Measurements from ENCODE around the gene CCDC126.

Gene CCDC126

DNA sequence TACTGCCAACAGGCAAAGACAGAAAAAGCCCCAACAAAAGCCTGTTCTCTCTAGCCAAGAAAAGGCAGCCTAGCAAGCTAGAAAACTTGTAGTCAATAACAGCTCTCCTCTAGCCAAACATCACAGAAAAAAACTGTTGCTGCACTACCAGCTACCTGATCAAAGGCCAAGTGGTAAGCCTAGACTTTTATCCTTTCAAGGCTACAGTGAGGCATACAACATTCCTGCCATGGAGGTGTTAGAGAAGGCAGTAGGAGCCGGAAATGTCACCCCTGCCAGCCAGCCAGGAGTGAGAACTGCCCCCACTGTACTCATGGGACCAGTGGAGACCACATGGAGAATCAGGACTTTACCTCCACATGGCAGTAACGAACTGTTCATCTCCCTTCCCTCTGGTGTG lies 31.2 kb downstream of the CCDC126 start:
- TF ChIP-seq, protein P1, sequence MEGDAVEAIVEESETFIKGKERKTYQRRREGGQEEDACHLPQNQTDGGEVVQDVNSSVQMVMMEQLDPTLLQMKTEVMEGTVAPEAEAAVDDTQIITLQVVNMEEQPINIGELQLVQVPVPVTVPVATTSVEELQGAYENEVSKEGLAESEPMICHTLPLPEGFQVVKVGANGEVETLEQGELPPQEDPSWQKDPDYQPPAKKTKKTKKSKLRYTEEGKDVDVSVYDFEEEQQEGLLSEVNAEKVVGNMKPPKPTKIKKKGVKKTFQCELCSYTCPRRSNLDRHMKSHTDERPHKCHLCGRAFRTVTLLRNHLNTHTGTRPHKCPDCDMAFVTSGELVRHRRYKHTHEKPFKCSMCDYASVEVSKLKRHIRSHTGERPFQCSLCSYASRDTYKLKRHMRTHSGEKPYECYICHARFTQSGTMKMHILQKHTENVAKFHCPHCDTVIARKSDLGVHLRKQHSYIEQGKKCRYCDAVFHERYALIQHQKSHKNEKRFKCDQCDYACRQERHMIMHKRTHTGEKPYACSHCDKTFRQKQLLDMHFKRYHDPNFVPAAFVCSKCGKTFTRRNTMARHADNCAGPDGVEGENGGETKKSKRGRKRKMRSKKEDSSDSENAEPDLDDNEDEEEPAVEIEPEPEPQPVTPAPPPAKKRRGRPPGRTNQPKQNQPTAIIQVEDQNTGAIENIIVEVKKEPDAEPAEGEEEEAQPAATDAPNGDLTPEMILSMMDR (IDR thresholded peaks at IDR 0.05; ENCODE audit: borderline replicate concordance, insufficient read depth, low read depth, low read length), result no peak
- H3K4me3 ChIP-seq (ENCODE audit: low read depth, low read length), result no peak overlapping the region

- H3K4me3 ChIP-seq (ENCODE audit: low read depth, low read length), result no peak overlapping the region
- TF ChIP-seq, protein P1 (IDR thresholded peaks at IDR 0.05; ENCODE audit: borderline replicate concordance, insufficient read depth, low read depth, low read length), result no peak
Observed at GRCh38 chr7:23633417-23633816, 36.2 kb downstream of the CCDC126 start.

DNA sequence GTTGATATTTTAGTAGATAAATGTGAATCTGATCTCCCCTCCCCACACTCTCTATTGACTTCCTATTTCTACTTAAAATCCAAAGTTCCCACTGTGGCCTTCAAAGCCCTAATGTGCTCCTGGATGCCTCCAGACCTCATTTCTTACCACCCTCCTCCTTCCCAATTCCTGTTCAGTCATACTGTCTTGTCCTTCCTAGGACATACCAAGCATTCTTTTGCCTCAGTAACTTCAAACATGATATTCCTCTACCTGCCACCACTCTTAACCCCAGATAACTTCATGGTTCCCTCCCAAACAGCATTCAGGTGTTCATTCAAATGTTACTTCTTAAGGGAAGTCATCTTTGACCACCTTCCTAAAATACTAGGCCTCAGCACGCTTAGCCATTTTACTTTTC lies 48.6 kb downstream of the CCDC126 start:
- TF ChIP-seq, protein P1 (IDR thresholded peaks at IDR 0.05; ENCODE audit: borderline replicate concordance, insufficient read depth, low read depth, low read length), result no peak
- no peak overlapping the region for H3K4me3 ChIP-seq (ENCODE audit: low read depth, low read length)

DNA sequence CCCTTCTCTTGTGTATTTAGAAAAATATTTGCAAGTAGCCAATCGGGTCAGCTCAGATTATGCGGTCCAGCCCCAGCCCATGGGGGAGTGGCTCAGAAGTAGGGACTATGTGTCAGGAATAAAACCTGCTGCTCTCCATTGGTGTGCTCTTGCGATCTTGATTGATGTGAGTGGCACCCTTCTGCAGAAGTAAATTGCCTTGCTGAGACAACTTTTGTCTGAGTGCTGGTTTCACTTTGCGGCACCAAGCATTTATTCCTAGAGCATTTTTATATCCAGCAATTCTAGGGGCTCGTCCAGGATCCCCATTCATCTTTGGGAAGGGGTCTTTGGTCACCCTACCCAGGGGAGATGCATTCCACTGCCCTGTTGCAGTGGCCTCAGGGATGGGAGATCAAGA lies 56.8 kb downstream of the CCDC126 start:
- TF ChIP-seq, protein P1 (IDR thresholded peaks at IDR 0.05; ENCODE audit: borderline replicate concordance, insufficient read depth, low read depth, low read length), result no peak
- H3K4me3 ChIP-seq (ENCODE audit: low read depth, low read length), result no peak overlapping the region

DNA sequence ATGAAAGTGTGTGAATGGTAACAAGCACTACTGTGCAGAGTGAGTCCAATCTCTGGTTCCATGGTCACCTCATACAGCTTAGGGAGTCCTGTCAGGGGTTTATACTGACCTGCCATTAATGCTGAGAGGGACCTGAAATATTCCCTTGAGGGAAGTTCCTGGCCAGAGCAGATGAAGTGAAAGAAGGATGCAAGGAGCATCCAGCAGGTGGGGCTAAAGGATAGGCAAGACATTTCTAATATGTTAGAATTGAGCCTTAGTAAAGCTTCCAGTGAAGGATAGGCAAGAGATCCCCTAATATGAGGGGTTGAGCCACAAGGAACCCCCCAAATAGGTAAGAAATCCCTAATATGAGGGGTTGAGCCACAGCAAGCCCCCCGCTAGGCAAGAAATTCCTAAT lies 57.3 kb downstream of the CCDC126 start:
- TF ChIP-seq, protein P1 (IDR thresholded peaks at IDR 0.05; ENCODE audit: borderline replicate concordance, insufficient read depth, low read depth, low read length), result peak; percentile 10; the same call in 1 of the 2 replicates
- H3K4me3 ChIP-seq (ENCODE audit: low read depth, low read length), result no peak overlapping the region

DNA sequence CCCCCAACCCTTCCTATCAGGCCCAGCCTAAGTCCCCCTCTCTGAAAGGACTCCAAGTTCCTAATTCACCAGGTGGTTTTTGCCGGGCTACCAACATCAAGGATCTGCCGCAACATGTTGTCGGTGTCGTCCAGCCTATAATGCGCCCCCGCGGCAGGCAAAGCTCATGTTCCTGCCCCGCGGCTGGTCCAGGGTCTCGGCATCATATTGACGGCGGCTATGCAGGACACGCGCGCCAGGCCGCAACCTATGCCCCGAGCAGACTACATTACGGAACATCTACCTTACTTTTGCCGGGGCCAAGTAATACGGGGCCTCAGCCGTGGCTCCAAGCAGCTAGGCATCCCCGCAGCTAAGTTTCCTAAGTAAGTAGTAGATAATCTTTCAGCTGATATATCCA lies 58.3 kb downstream of the CCDC126 start:
- H3K4me3 ChIP-seq (ENCODE audit: low read depth, low read length), result no peak overlapping the region
- TF ChIP-seq, protein P1 (IDR thresholded peaks at IDR 0.05; ENCODE audit: borderline replicate concordance, insufficient read depth, low read depth, low read length), result no peak

DNA sequence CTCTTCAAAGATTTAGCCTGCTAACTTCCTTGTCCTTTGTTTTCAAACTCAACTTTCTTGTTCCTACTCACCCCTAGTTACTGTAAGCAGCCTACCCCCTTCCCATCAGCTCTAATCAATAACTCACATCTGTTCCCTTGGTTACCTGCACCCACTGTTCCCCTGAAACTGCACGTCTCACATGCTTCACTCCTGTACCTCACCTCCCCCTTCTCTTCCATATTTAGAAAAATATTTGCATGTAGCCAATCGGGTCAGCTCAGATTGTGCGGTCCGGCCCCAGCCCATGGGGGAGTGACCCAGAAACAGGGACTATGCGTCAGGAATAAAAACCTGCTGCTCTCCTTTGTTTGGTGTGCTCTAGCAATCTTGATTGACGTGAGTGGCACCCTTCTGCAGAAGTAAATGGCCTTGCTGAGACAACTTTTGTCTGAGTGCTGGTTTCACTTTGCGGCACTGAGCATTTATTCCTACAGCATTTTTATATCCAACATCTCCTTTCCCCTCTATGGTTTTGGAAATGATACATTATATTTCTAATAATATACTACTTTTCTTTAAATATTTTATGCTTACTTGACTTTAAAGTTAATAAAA lies 61.7 kb downstream of the CCDC126 start:
- H3K4me3 ChIP-seq (ENCODE audit: low read depth, low read length), result no peak overlapping the region
- TF ChIP-seq, protein P1 (IDR thresholded peaks at IDR 0.05; ENCODE audit: borderline replicate concordance, insufficient read depth, low read depth, low read length), result no peak
